Measurements from ENCODE around the gene DYNLRB2.

DYNLRB2 gene

DNA sequence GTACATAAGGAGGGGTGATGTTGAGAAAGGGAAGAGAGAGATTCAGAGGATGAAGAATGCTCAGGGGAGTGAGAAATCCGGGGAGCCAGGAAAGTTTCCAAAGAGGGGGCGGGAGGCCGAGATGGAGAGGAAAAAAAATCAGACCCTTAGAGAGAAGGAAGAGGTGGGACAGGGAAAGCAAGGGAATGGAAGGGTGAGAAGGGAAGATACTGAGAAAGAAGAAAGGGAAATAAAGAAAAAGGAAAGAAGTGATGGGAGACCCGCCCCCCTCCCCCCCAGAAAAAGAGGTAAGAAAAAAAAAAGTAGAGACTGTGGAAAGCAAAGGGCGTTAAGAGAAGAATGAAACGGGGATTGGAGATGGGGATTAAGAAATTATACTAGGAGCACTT lies 507 bp downstream of the DYNLRB2 start:
- Histone ChIP-seq H4K20me1 (ENCODE audit: insufficient read depth, low read length) (no peaks in the 10 kb centered on the region), H3K4me2 (ENCODE audit: low read length) (peak overlapping the region; percentile 96), H3K4me1 (ENCODE audit: low read length) (peaks cover 7% of the 10 kb centered on the region), H3K27ac (ENCODE audit: low read length) (no peak overlapping the region), H3K79me2 (ENCODE audit: low read length) (no peaks in the 10 kb centered on the region), H3K27me3 (ENCODE audit: low read depth, low read length) (no peaks in the 10 kb centered on the region), H3K36me3 (replicated peaks; ENCODE audit: low read depth, low read length) (no peaks in the 10 kb centered on the region), H3K4me3 (ENCODE audit: low read length) (peak overlapping the region; percentile 97), H3K9ac (ENCODE audit: low read length) (no peak overlapping the region), H3K9me3 (ENCODE audit: insufficient read depth, low read length) (no peaks in the 10 kb centered on the region), H2AFZ (ENCODE audit: low read depth, low read length) (peak overlapping the region; percentile 98)
- TF ChIP-seq EZH2phosphoT487 (IDR thresholded peaks at IDR 0.05; ENCODE audit: low read depth) = no peak

DNA sequence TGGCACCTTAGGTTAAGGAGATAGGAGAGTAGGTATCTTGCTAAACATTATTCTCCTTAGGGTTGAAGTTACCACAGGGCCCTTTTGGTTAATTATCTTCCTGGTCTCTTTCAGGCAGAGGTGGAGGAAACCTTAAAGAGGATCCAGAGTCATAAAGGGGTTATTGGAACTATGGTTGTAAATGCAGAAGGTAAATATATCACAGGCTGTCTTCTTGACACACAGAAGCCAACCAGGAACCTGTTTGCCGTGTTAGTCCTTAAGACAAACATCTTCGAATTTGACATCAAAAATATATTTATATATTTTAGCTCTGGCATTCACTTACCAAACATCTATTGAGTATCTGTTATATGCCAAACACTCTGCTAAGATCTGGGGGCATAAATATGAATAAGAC lies 2.4 kb downstream of the DYNLRB2 start:
- Histone ChIP-seq H2AFZ (ENCODE audit: low read depth, low read length) (no peak overlapping the region), H4K20me1 (ENCODE audit: insufficient read depth, low read length) (no peaks in the 10 kb centered on the region), H3K9ac (ENCODE audit: low read length) (no peak overlapping the region), H3K27me3 (ENCODE audit: low read depth, low read length) (0 out of 2 replicates have a peak, but pooled peaks cover 4% of the 10 kb centered on the region), H3K36me3 (replicated peaks; ENCODE audit: low read depth, low read length) (no peaks in the 10 kb centered on the region), H3K79me2 (ENCODE audit: low read length) (no peaks in the 10 kb centered on the region), H3K4me2 (ENCODE audit: low read length) (no peak overlapping the region), H3K4me3 (ENCODE audit: low read length) (no peak overlapping the region), H3K4me1 (ENCODE audit: low read length) (peaks cover 7% of the 10 kb centered on the region), H3K27ac (ENCODE audit: low read length) (no peak overlapping the region), H3K9me3 (ENCODE audit: insufficient read depth, low read length) (no peaks in the 10 kb centered on the region)
- TF ChIP-seq EZH2phosphoT487 (IDR thresholded peaks at IDR 0.05; ENCODE audit: low read depth) = no peak
- TF ChIP-seq, protein P1, sequence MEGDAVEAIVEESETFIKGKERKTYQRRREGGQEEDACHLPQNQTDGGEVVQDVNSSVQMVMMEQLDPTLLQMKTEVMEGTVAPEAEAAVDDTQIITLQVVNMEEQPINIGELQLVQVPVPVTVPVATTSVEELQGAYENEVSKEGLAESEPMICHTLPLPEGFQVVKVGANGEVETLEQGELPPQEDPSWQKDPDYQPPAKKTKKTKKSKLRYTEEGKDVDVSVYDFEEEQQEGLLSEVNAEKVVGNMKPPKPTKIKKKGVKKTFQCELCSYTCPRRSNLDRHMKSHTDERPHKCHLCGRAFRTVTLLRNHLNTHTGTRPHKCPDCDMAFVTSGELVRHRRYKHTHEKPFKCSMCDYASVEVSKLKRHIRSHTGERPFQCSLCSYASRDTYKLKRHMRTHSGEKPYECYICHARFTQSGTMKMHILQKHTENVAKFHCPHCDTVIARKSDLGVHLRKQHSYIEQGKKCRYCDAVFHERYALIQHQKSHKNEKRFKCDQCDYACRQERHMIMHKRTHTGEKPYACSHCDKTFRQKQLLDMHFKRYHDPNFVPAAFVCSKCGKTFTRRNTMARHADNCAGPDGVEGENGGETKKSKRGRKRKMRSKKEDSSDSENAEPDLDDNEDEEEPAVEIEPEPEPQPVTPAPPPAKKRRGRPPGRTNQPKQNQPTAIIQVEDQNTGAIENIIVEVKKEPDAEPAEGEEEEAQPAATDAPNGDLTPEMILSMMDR (IDR thresholded peaks at IDR 0.05; ENCODE audit: low read depth, low read length) = no peak

DNA sequence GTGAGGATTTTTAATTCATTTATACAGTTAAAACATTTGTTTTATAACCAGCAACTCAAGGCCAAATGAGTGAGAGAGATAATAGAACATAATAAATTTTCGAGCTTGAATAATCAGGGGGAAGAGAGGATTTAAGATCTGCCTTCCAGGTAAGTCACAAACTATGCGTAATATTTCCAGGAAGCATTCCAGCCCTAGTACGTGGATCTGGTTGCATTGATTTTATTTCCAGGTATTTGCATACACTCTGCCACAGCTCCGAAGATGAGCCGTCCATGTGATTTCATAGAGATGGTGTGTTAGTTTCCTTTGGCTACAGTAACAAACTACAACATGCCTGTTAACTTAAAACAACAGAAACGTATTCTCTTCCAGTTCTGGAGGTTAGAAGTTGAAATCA lies 3.5 kb downstream of the DYNLRB2 start:
- Histone ChIP-seq H3K4me2 (ENCODE audit: low read length) (no peak overlapping the region), H3K36me3 (replicated peaks; ENCODE audit: low read depth, low read length) (no peaks in the 10 kb centered on the region), H3K79me2 (ENCODE audit: low read length) (no peaks in the 10 kb centered on the region), H3K9me3 (ENCODE audit: insufficient read depth, low read length) (no peaks in the 10 kb centered on the region), H3K9ac (ENCODE audit: low read length) (no peak overlapping the region), H3K4me3 (ENCODE audit: low read length) (no peak overlapping the region), H3K27ac (ENCODE audit: low read length) (no peak overlapping the region), H3K4me1 (ENCODE audit: low read length) (peaks cover 7% of the 10 kb centered on the region), H4K20me1 (ENCODE audit: insufficient read depth, low read length) (no peaks in the 10 kb centered on the region), H2AFZ (ENCODE audit: low read depth, low read length) (no peak overlapping the region), H3K27me3 (ENCODE audit: low read depth, low read length) (0 out of 2 replicates have a peak, but pooled peaks cover 4% of the 10 kb centered on the region)
- TF ChIP-seq, protein P1 (IDR thresholded peaks at IDR 0.05; ENCODE audit: low read depth, low read length) = no peak
- TF ChIP-seq EZH2phosphoT487 (IDR thresholded peaks at IDR 0.05; ENCODE audit: low read depth) = no peak

DNA sequence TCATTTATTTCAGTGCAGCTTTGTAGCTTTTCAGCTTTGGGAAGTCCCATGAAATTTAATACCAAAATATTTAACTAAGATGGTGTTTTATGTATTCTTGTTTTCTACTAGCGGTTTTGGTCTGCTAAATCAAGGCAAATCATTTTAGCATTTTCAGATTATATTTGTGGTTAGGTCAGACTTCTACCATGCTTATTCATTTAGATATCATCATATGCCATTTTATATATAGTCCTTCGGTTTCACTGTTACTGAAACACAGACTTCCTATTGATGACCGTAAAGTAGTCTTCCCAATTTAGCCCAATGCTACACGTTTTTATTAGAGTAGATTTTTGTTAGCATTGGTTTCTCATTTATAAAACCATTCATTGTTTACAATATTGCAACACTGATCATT lies 5.5 kb downstream of the DYNLRB2 start:
- Histone ChIP-seq H3K27me3 (ENCODE audit: low read depth, low read length) (0 out of 2 replicates have a peak, but pooled peaks cover 4% of the 10 kb centered on the region), H3K4me1 (ENCODE audit: low read length) (no peaks in the 10 kb centered on the region), H3K36me3 (replicated peaks; ENCODE audit: low read depth, low read length) (no peaks in the 10 kb centered on the region), H3K9me3 (ENCODE audit: insufficient read depth, low read length) (no peaks in the 10 kb centered on the region), H3K4me2 (ENCODE audit: low read length) (no peak overlapping the region), H2AFZ (ENCODE audit: low read depth, low read length) (no peak overlapping the region), H3K4me3 (ENCODE audit: low read length) (no peak overlapping the region), H3K27ac (ENCODE audit: low read length) (no peak overlapping the region), H3K79me2 (ENCODE audit: low read length) (no peaks in the 10 kb centered on the region), H3K9ac (ENCODE audit: low read length) (no peak overlapping the region), H4K20me1 (ENCODE audit: insufficient read depth, low read length) (no peaks in the 10 kb centered on the region)
- TF ChIP-seq EZH2phosphoT487 (IDR thresholded peaks at IDR 0.05; ENCODE audit: low read depth) = no peak
- TF ChIP-seq, protein P1 (IDR thresholded peaks at IDR 0.05; ENCODE audit: low read depth, low read length) = no peak
